Spleen (tissue), 11 donors: ENCODE measurements around the gene FGGY. TPM values are rescaled to one million over a fixed set of nuclear protein-coding genes. Genes with fewer than 3 reads are reported as not detected.

Source experiments
- DNase-seq: peaks from one replicate; pipeline ENCODE4 v3.0.0-alpha.2; 2020
- H3K27ac ChIP-seq, 8 donors: fragments of 200-600 bp; sonication (generic) in 7 of 8; 1 replicate in 4 of 8; 2 replicates in 4 of 8; pipeline versions ENCODE4 v1.5.0 to v1.8.0; 2016 to 2021; ENCODE audit warnings: inconsistent platforms in 4 of 8, mild to moderate bottlenecking in 4 of 8, moderate library complexity in 1 of 8
- H3K27me3 ChIP-seq, 7 donors: fragments of 200-600 bp; sonication (generic) in 6 of 7; replicated peaks in 1 of 7; 1 replicate in 4 of 7; 2 replicates in 3 of 7; pipeline versions ENCODE4 v1.5.0 to v1.8.0; 2016 to 2021; ENCODE audit warnings: inconsistent platforms in 3 of 7, mild to moderate bottlenecking in 1 of 7
- H3K36me3 ChIP-seq, 6 donors: fragments of 200-600 bp; sonication (generic) in 5 of 6; 1 replicate in 4 of 6; 2 replicates in 2 of 6; pipeline versions ENCODE4 v1.5.0 to v1.8.0; 2016 to 2021; ENCODE audit warnings: inconsistent platforms in 2 of 6
- H3K4me1 ChIP-seq, 6 donors: fragments of 200-600 bp; sonication (generic) in 5 of 6; 1 replicate in 3 of 6; 2 replicates in 3 of 6; pipeline versions ENCODE4 v1.5.0 to v1.8.0; 2016 to 2021; ENCODE audit warnings: inconsistent platforms in 3 of 6
- H3K4me3 ChIP-seq, 8 donors: fragments of 200-600 bp; sonication (generic) in 7 of 8; 1 replicate in 4 of 8; 2 replicates in 4 of 8; pipeline versions ENCODE4 v1.5.0 to v1.8.0; 2016 to 2021; ENCODE audit warnings: inconsistent platforms in 4 of 8, mild to moderate bottlenecking in 4 of 8, moderate library complexity in 2 of 8
- H3K9me3 ChIP-seq, 8 donors: fragments of 200-600 bp; sonication (generic) in 7 of 8; 1 replicate in 4 of 8; 2 replicates in 4 of 8; pipeline versions ENCODE4 v1.5.0 to v1.8.0; 2016 to 2021; ENCODE audit warnings: inconsistent platforms in 4 of 8
- POLR2A ChIP-seq, 3 donors: fragments of 450-650 bp; IDR thresholded peaks; one replicate each; pipeline ENCODE4 v1.5.1; 2017; ENCODE audit warnings: antibody characterized with exemption in 3 of 3, mild to moderate bottlenecking in 1 of 3
- POLR2AphosphoS5 ChIP-seq, 3 donors: sonication (generic); formaldehyde crosslinking; IDR thresholded peaks; one replicate each; pipeline ENCODE4 v1.5.1; 2017; ENCODE audit warnings: antibody characterized with exemption in 3 of 3
- WGBS, 5 donors: extraction: QIAGEN DNeasy Blood & Tissue Kit in 3 of 5; methylation state at CpG; one replicate each; pipeline versions ENCODE4 v1.1.5 to v1.1.7; 2013 to 2018; 5-methylcytosine and 5-hydroxymethylcytosine counted together
- intact Hi-C: fragments of 100-400 bp; cut with DNase I; formaldehyde crosslinking; loops from one replicate; pipeline ENCODE4 v1.15.0; 2023; ENCODE audit warnings: low total_unique reads
- polyA plus RNA-seq, 3 donors: library from polyadenylated mRNA; stranded (reverse); fragments of 200-250 nt; gene quantifications; one replicate each; pipeline ENCODE4 v1.2.1, GENCODE V29; 2013
- total RNA-seq, 7 donors: library from RNA; depleted of rRNA in 3 of 7; stranded (reverse); fragments of >200 nt in 3 of 7; fragmentation: NEBNext Ultra II Directional in 4 of 7; extraction: Animal tissue kit (Norgen Biotek cat#: 25700) in 4 of 7; gene quantifications; one replicate each; pipeline versions ENCODE4 v1.1.0 to v1.2.1, GENCODE V29; 2016 to 2021
- TF ChIP-seq, protein P1 (sequence below), 11 experiments: fragments of 200-600 bp in 7 of 11; fragments of 450-650 bp in 4 of 11; sonication (generic) in 4 of 11; IDR thresholded peaks in 8 of 11; conservative IDR thresholded peaks in 3 of 11; 1 replicate in 7 of 11; 2 replicates in 4 of 11; pipeline versions ENCODE4 v1.4.0 to v1.8.0; 2016 to 2021; ENCODE audit warnings: antibody characterized with exemption in 11 of 11, inconsistent platforms in 4 of 11, mild to moderate bottlenecking in 1 of 11
- donor health status: healthy with polysubstance abuse.
- donor health status: DM: no; HTN: no; CAD: no; lungs with moderate emphysema.
- donor health status: DM: no; HTN: no; CAD: no.
- donor health status: Bipolar disorder and iron deficiency.
- donor health status: healthy.
- donor health status: DM: no; HTN: no; CAD: no.
- donor health status: DM: yes; HTN: yes; CAD: no.

FGGY gene
- total and polyA plus RNA-seq, 10 donors, result 1.7 to 27.8 (median 13.2) TPM

GRCh38 chr1:59393211-59394180, 96.6 kb downstream of the FGGY start:
- Histone ChIP-seq H3K4me3 (no peak overlapping the region), H3K36me3 (no peaks in the 10 kb centered on the region), H3K4me1 (peaks cover 0 to 8% (median 0%) of the 10 kb centered on the region in 6 donors), H3K9me3 (no peaks in the 10 kb centered on the region), H3K27ac (peak overlapping the region; percentile 30 to 70 (median 54)), H3K27me3 (no peaks in the 10 kb centered on the region)
- WGBS, 5 donors, result 70 to 90% (median 87%) methylated on average over 7 of the region's 7 CpGs
- intact Hi-C loops, result no loop called here
- TF ChIP-seq POLR2A (IDR thresholded peaks at IDR 0.05) (no peak), POLR2AphosphoS5 (IDR thresholded peaks at IDR 0.05) (peak in 1 of 3 donors; percentile 22)
- TF ChIP-seq, protein P1, sequence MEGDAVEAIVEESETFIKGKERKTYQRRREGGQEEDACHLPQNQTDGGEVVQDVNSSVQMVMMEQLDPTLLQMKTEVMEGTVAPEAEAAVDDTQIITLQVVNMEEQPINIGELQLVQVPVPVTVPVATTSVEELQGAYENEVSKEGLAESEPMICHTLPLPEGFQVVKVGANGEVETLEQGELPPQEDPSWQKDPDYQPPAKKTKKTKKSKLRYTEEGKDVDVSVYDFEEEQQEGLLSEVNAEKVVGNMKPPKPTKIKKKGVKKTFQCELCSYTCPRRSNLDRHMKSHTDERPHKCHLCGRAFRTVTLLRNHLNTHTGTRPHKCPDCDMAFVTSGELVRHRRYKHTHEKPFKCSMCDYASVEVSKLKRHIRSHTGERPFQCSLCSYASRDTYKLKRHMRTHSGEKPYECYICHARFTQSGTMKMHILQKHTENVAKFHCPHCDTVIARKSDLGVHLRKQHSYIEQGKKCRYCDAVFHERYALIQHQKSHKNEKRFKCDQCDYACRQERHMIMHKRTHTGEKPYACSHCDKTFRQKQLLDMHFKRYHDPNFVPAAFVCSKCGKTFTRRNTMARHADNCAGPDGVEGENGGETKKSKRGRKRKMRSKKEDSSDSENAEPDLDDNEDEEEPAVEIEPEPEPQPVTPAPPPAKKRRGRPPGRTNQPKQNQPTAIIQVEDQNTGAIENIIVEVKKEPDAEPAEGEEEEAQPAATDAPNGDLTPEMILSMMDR (IDR thresholded peaks at IDR 0.05 in 8 of 11, conservative IDR thresholded peaks at IDR 0.05 in 3 of 11), result no peak
- no peak for DNase-seq

DNA sequence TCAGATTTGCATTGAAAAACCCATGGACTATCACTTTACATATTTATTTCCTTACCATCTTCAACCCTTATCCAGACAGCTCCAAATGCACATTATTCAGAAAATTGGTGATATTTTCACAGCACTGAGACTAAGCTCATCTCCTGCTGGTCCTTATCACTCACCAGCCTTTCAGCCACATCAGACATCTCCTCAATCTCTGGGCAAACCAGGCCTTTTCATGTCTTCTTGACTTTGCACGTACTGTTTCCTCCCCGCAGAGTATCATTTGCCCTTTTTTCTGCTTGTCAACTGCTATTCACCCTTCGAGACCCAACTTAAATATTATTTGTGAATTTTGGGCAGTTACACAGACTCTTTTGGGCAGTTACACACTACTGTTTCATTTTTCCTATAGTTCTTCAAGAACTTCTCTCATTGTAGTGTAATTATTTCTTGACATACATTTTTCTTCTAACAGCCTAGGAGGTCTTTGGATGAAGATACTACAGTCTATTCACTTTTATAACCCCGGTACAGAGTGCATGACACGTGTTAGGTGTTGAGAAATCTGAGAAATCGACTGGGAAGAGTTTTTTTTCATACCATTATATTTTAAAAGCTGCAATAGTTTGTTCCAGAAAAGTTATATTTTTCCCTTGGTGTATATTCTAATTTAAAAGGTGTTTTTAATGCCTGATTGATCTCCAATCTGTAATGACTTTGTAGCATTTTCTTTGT, 98.0 kb downstream of the FGGY start:
- no peaks in the 10 kb centered on the region for H3K36me3 ChIP-seq

DNA sequence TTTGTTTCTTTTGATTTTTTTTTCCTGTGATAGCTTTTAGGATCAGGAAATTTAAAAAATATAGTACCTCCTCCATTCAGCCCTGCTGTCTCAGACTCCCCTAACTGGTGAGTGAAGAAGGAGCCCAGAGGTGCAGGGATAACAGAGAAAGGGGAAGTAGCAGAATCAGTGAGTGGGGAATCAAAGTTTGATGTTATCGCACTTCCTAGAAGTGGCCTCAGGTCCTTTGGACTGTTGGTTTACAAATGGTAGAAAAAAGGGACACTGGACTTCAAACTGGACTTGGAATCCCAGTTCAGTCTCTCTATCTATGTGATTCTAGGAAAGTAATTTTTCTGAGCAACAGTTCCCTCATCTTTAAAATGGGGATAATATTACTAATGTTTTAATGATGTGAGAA, 99.5 kb downstream of the FGGY start:
- H3K36me3 ChIP-seq, result no peaks in the 10 kb centered on the region
- 83 to 94% (median 92%) methylated on average over 1 of the region's 1 CpG for WGBS, 5 donors
- H3K4me3 ChIP-seq, result no peak overlapping the region
- intact Hi-C loops, result no loop called here
- H3K9me3 ChIP-seq, result no peaks in the 10 kb centered on the region
- no peaks in the 10 kb centered on the region for H3K27me3 ChIP-seq
- H3K27ac ChIP-seq, result no peak overlapping the region
- TF ChIP-seq POLR2A (IDR thresholded peaks at IDR 0.05), result no peak
- TF ChIP-seq, protein P1 (IDR thresholded peaks at IDR 0.05 in 8 of 11, conservative IDR thresholded peaks at IDR 0.05 in 3 of 11), result no peak
- TF ChIP-seq POLR2AphosphoS5 (IDR thresholded peaks at IDR 0.05), result no peak
- no peak for DNase-seq
- H3K4me1 ChIP-seq, result peaks cover 0 to 3% (median 0%) of the 10 kb centered on the region in 6 donors

More for the DNA sequence above, 98.0 kb downstream of the FGGY start:
- 85 to 94% (median 88%) methylated on average over 6 of the region's 6 CpGs for WGBS, 5 donors
- H3K9me3 ChIP-seq, result no peaks in the 10 kb centered on the region
- H3K4me3 ChIP-seq, result no peak overlapping the region
- intact Hi-C loops, result no loop called here
- peaks cover 0 to 8% (median 0%) of the 10 kb centered on the region in 6 donors for H3K4me1 ChIP-seq
- TF ChIP-seq, protein P1 (IDR thresholded peaks at IDR 0.05 in 8 of 11, conservative IDR thresholded peaks at IDR 0.05 in 3 of 11), result no peak
- no peak for TF ChIP-seq POLR2A (IDR thresholded peaks at IDR 0.05)
- TF ChIP-seq POLR2AphosphoS5 (IDR thresholded peaks at IDR 0.05), result no peak
- no peak for DNase-seq
- H3K27ac ChIP-seq, result peak overlapping the region in 4 of 8 donors; percentile 9 to 70 (median 60)
- no peaks in the 10 kb centered on the region for H3K27me3 ChIP-seq
